ENCODE data around the gene RGS19. TPM values are rescaled to one million over a fixed set of nuclear protein-coding genes. Genes with fewer than 3 reads are reported as not detected.

Gene RGS19
- total RNA-seq, 3 donors from 2014 or later, result 4.7 to 6.9 (median 6.5) TPM

DNA sequence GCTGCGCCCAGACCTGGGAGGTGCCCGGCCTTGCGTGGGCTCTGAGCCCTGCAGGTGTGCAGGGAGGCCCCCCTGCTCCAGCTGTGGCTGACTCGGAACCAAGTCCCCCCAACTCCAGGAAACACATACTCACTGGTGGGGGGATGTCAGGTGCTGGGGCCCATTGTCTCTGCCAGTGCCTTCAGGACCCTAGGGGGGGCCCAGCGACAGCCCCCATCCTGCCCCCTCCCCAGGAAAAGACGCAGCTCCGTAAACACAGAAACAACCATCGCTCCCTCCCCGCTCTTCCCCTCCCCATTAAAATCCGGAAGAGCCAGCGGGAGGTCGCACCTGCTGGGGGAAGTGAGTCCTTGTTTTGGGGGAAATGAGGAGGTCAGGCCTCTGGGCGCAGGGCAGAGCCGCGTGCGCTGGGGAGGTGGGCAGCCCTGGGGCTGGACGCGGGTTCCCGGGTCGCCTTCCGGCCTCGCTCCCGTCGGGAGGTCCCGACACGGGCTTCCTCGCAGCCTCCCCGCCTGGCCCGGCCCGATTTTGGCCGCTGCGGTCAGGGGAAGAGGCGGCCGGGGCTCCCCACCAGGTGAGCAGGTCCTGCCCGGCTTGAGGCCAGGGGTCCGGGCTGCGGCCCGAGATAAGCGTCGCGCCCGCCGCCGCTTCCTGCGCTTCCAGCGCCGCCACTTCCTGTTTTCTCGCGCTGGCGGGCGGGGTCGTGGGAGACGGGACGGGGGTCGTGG, 37.1 kb downstream of the RGS19 start:
- Histone ChIP-seq H3K36me3 (ENCODE audit: low read depth) (no peaks in the 10 kb centered on the region), H3K4me1 (ENCODE audit: low read depth) (peaks cover 12% of the 10 kb centered on the region), H3K9me3 (no peaks in the 10 kb centered on the region), H3K4me3 (no peak overlapping the region)
- DNase-seq (no peak), ATAC-seq (no peak)
- TF ChIP-seq, protein P1, sequence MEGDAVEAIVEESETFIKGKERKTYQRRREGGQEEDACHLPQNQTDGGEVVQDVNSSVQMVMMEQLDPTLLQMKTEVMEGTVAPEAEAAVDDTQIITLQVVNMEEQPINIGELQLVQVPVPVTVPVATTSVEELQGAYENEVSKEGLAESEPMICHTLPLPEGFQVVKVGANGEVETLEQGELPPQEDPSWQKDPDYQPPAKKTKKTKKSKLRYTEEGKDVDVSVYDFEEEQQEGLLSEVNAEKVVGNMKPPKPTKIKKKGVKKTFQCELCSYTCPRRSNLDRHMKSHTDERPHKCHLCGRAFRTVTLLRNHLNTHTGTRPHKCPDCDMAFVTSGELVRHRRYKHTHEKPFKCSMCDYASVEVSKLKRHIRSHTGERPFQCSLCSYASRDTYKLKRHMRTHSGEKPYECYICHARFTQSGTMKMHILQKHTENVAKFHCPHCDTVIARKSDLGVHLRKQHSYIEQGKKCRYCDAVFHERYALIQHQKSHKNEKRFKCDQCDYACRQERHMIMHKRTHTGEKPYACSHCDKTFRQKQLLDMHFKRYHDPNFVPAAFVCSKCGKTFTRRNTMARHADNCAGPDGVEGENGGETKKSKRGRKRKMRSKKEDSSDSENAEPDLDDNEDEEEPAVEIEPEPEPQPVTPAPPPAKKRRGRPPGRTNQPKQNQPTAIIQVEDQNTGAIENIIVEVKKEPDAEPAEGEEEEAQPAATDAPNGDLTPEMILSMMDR (IDR thresholded peaks at IDR 0.05), result no peak
- intact Hi-C loops (cut with DNase I, micrococcal nuclease), result no loop called here

DNA sequence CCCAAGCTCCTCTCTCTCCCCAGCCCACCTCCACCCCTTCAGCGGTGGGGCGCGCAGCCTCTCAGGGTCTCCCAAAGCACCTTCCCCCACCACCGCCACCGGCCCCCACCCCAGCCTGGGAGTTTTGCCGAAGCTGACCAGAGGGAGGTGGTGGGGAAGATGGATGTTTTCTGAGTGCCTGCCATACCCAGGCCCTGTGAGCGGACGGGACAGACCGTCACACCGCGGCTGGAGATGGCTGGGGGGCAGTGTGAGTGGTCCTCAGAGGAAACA, 37.6 kb downstream of the RGS19 start:
- no peaks in the 10 kb centered on the region for H3K9me3 ChIP-seq
- DNase-seq, result no peak
- no peaks in the 10 kb centered on the region for H3K36me3 ChIP-seq (ENCODE audit: low read depth)
- H3K4me3 ChIP-seq, result no peak overlapping the region
- H3K4me1 ChIP-seq (ENCODE audit: low read depth), result peaks cover 12% of the 10 kb centered on the region
- TF ChIP-seq, protein P1 (IDR thresholded peaks at IDR 0.05), result no peak
- intact Hi-C loops (cut with DNase I, micrococcal nuclease), result no loop called here
- ATAC-seq, result no peak

DNA sequence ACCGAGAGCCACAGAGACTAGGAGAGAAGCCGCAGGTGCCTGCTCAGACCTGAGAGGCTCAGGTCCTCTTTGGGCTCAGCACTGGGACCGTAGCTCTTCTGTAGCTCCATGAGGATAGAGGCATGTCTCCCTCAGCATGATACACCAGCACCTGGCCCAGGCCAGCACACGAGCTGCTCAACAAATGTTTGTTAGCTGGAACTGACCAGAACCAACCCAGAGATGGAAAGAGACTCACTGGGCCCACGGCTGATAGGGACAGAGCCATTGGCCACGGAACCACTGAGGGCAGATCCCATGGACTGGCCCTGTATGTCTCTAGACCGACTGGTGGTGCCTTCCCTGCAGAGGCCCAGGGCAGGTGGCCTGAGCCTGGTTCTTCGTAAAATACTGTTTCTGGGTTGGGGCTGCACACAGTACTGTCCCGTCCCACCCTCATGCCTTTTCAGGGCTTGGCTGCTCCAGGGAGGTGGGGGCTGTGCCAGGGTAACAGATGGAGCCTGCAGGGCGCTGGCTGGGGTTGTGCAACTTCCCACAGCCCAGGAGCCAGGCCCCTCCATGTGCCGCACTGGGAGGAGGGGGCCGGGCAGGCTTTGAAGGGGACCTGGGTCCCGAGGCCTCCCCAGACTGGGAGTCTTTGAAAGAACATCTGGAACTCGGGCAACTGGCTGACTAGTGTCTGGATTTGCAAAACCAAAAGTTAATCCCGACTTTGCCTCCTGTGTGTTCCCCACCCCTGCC, 38.1 kb downstream of the RGS19 start:
- H3K4me1 ChIP-seq (ENCODE audit: low read depth), result peaks cover 12% of the 10 kb centered on the region
- H3K36me3 ChIP-seq (ENCODE audit: low read depth), result no peaks in the 10 kb centered on the region
- H3K9me3 ChIP-seq, result no peaks in the 10 kb centered on the region
- intact Hi-C loops (cut with DNase I, micrococcal nuclease), result no loop called here
- H3K4me3 ChIP-seq, result no peak overlapping the region
- TF ChIP-seq, protein P1 (IDR thresholded peaks at IDR 0.05), result no peak
- DNase-seq, result no peak
- no peak for ATAC-seq

DNA sequence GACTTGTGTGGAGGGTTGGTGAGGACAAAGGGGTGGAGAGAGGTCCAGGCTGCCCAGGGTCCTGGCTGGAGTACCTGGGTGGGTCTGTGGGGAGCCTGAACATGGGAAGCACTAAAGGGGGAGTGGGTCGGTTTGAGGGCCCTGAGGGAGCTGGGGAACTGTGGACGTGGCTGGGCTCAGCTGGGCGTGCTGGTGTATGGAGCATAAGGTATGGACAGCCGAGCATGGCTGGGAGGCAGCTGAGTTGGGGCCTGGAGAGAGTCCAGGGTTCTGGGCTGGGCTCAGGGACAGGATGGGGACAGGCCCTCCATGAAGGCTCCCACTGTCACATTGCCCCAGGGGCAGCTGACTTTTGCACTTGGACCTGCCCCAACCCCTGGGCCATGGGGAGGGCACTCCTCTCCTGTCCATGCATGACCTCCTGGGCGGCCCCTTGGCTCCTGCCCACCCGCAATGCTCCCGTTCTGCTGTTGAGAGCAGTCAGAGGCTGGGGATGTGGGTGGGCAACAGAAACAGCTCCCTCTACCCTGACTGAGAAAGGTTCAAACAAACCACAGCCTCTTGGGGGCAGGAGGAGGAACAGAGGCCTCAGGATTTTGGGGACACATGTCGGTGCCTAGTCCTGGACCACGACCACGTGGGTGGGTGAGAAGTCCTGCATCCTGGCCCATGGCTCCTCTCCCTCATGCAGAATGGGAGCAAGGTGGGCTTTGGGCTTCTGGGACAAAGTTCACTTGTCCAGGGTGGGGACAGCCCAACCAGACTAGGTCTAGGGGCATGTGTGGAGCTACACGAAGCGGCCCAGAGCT, 38.9 kb downstream of the RGS19 start:
- intact Hi-C loops (cut with DNase I, micrococcal nuclease), result no loop called here
- Histone ChIP-seq H3K36me3 (ENCODE audit: low read depth) (no peaks in the 10 kb centered on the region), H3K4me3 (no peak overlapping the region), H3K4me1 (ENCODE audit: low read depth) (peaks cover 12% of the 10 kb centered on the region), H3K9me3 (no peaks in the 10 kb centered on the region)
- no peak for DNase-seq
- no peak for ATAC-seq
- TF ChIP-seq, protein P1 (IDR thresholded peaks at IDR 0.05), result no peak

DNA sequence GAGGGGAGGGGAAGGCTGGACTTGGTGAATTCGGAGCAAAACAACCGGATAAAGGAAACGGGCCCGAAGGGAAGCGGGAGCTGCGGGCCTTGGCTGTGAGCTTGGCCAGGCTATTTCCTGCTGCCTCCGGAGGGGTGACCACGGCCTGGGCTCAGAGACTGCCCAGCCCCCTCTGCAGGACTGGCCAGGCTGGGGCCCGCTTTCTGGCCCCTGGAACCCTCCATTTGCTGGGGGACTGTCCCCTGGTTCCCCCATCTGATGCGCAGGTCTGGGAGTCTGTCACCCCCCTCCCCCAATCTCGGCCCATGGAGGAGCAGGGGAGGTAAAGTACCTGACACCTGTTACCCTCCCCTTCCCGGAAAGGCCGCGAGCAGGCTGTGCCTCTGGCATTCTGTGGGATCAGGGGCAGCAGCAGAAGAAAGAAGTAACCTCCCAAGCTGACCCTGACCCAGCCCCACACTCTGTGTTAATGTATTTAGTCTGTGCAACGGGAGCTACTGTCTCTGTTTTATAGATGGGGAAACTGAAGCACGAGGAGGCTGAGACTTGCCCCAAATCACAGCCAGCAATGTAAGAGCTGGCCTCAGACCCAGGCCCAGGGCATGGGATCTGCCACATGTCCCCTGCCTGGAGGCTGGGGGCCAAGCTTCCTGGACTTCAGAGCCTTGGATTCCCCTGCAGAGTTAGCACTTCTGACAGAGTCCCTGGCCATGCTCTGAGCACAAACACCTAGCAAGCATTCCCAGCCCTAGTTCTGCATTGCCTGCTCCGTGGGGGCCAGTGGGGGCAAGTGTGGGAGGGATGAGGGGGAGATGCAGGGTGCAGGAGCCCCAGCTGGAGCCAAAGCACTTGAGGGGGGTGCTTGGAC, 39.8 kb downstream of the RGS19 start:
- TF ChIP-seq, protein P1 (IDR thresholded peaks at IDR 0.05), result no peak
- Histone ChIP-seq H3K36me3 (ENCODE audit: low read depth) (no peaks in the 10 kb centered on the region), H3K9me3 (no peaks in the 10 kb centered on the region), H3K4me1 (ENCODE audit: low read depth) (peaks cover 12% of the 10 kb centered on the region), H3K4me3 (no peak overlapping the region)
- ATAC-seq (peak; percentile 3), DNase-seq (no peak)
- intact Hi-C loops (cut with DNase I, micrococcal nuclease), result no loop called here
